ENCODE results near the gene GPC2. TPM values are rescaled to one million over a fixed set of nuclear protein-coding genes. Genes with fewer than 3 reads are reported as not detected.

The GPC2 gene
- total RNA-seq, 1 donor, result 1.4 TPM

GRCh38 chr7:100127866-100128636, 49.1 kb downstream of the GPC2 start:
- no peak for TF ChIP-seq CTCF (IDR thresholded peaks at IDR 0.05; ENCODE audit: extremely low read depth, low read depth, low read length)
- peaks cover 3% of the 10 kb centered on the region for H3K27me3 ChIP-seq (ENCODE audit: insufficient read depth, low read length)
- H2AFZ ChIP-seq (ENCODE audit: low read length), result peak overlapping the region; percentile 91
- H3K36me3 ChIP-seq (ENCODE audit: insufficient read depth, low read length), result peaks cover 10% of the 10 kb centered on the region
- peaks cover 5% of the 10 kb centered on the region for H3K79me2 ChIP-seq (ENCODE audit: insufficient read depth, low read length)
- H3K9me3 ChIP-seq (ENCODE audit: low read depth, low read length), result no peaks in the 10 kb centered on the region
- H4K20me1 ChIP-seq (ENCODE audit: insufficient read depth, low read length), result no peaks in the 10 kb centered on the region
- H3K4me2 ChIP-seq (ENCODE audit: insufficient read depth, low read length), result peak overlapping the region; percentile 98
- H3K4me1 ChIP-seq (ENCODE audit: insufficient read depth, low read length), result peaks cover 7% of the 10 kb centered on the region
- DNase-seq (ENCODE audit: insufficient read length, low spot score, missing footprints), result peak; percentile 63
- peak overlapping the region; percentile 92 for H3K27ac ChIP-seq (ENCODE audit: low read depth, low read length)
- peak overlapping the region; percentile 98 for H3K4me3 ChIP-seq (ENCODE audit: insufficient read depth, low read length)

GRCh38 chr7:100126931-100127865, 50.0 kb downstream of the GPC2 start, which contains the start of gene MBLAC1:
TSS of gene MBLAC1 (plus strand) at chr7:100126967. CDS start at chr7:100127396, 429 bp downstream.
- Histone ChIP-seq H3K79me2 (ENCODE audit: insufficient read depth, low read length) (peaks cover 8% of the 10 kb centered on the region), H4K20me1 (ENCODE audit: insufficient read depth, low read length) (no peaks in the 10 kb centered on the region), H3K4me1 (ENCODE audit: insufficient read depth, low read length) (peaks cover 7% of the 10 kb centered on the region), H3K36me3 (ENCODE audit: insufficient read depth, low read length) (peaks cover 14% of the 10 kb centered on the region), H3K9me3 (ENCODE audit: low read depth, low read length) (no peaks in the 10 kb centered on the region), H3K27ac (ENCODE audit: low read depth, low read length) (peak within 1 kb of the TSS; percentile 92), H3K4me2 (ENCODE audit: insufficient read depth, low read length) (peak within 1 kb of the TSS; percentile 98), H3K27me3 (ENCODE audit: insufficient read depth, low read length) (no peaks in the 10 kb centered on the region), H3K4me3 (ENCODE audit: insufficient read depth, low read length) (peak within 1 kb of the TSS; percentile 98), H2AFZ (ENCODE audit: low read length) (peak within 1 kb of the TSS; percentile 98)
- peak; percentile 98 for DNase-seq (ENCODE audit: insufficient read length, low spot score, missing footprints)
- no peak for TF ChIP-seq CTCF (IDR thresholded peaks at IDR 0.05; ENCODE audit: extremely low read depth, low read depth, low read length)

GRCh38 chr7:100126239-100126930, 50.8 kb downstream of the GPC2 start:
- Histone ChIP-seq H3K27ac (ENCODE audit: low read depth, low read length) (peak overlapping the region; percentile 92), H3K4me2 (ENCODE audit: insufficient read depth, low read length) (peak overlapping the region; percentile 98), H3K27me3 (ENCODE audit: insufficient read depth, low read length) (no peaks in the 10 kb centered on the region), H4K20me1 (ENCODE audit: insufficient read depth, low read length) (no peaks in the 10 kb centered on the region), H3K4me1 (ENCODE audit: insufficient read depth, low read length) (peaks cover 7% of the 10 kb centered on the region), H3K4me3 (ENCODE audit: insufficient read depth, low read length) (peak overlapping the region; percentile 98), H3K36me3 (ENCODE audit: insufficient read depth, low read length) (peaks cover 14% of the 10 kb centered on the region), H3K9me3 (ENCODE audit: low read depth, low read length) (no peaks in the 10 kb centered on the region), H2AFZ (ENCODE audit: low read length) (peak overlapping the region; percentile 98), H3K79me2 (ENCODE audit: insufficient read depth, low read length) (peaks cover 8% of the 10 kb centered on the region)
- no peak for DNase-seq (ENCODE audit: insufficient read length, low spot score, missing footprints)
- no peak for TF ChIP-seq CTCF (IDR thresholded peaks at IDR 0.05; ENCODE audit: extremely low read depth, low read depth, low read length)

Measured in osteoblast (primary cell).